ENCODE results near the gene QPCT. TPM values are rescaled to one million over a fixed set of nuclear protein-coding genes. Genes with fewer than 3 reads are reported as not detected.
A peak's percentile ranks its signal among the peaks of the same experiment; 100 is the strongest.
"Not testable (repeated sequence)": the region's sequence is repeated elsewhere in the genome, so short reads cannot be mapped to it uniquely, and the experiment has no call there.

Gene QPCT
- polyA plus RNA-seq, 5 donors, result 5.2 to 19.5 (median 7.4) TPM

- DNase-seq, result no peak
Measured at GRCh38 chr2:37356299-37356698, 11.9 kb downstream of the QPCT start.

GRCh38 chr2:37357069-37357468 lies 12.6 kb downstream of the QPCT start:
- no peak for DNase-seq

- DNase-seq, result no peak
Measured at GRCh38 chr2:37357530-37357929, 13.1 kb downstream of the QPCT start.

GRCh38 chr2:37358466-37358865 lies 14.0 kb downstream of the QPCT start:
- DNase-seq, result no peak

DNA sequence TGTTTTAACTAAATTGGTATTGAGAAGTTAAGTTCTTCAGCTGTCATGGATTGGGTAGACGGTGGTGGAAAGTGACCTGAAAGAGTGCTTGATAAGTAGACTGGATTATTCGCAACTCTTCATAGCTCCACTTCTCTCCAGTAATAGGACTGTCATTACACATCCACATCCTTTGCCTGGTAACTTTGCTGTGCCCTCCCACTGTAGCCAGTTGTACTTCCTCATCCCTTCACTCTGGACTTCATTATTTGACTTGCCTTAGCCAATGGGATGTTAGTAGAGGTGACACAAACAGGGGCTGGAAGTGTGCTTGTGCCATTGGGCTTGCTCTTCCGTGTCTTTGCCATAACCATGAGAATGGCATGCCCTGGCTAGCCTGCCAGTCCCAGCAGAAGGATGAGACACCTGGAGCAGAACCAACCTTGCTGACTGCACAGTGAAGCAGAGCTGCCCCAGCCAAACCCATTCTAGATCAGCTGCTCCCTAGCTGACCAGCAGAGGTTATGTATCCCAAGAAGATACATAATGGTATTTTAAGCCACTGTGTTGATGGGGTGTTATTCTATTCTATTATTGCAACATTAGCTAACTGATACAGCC lies 16.9 kb downstream of the QPCT start:
- no peak for DNase-seq

- DNase-seq, result no peak
Measured at GRCh38 chr2:37361994-37362698, 17.7 kb downstream of the QPCT start.

DNA sequence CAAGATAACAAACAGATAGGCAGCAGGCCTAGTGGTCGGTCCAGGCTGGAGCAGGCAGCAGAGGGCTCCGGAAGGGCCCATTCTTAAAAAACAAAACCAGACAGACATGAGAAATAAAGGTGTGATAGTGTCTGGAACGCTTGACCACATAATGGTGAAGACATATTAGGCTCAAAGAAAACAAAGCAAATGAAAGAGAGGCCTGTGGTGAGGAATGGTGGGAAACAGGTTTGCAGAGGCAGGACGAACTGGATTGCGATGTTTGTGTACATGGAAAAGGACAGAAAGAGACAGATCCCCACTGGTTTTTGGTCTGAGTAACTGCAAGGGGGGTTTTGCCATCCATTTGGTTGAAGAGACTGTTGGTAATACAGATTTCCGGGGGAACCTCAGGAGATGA lies 19.9 kb downstream of the QPCT start:
- no peak for DNase-seq

DNA sequence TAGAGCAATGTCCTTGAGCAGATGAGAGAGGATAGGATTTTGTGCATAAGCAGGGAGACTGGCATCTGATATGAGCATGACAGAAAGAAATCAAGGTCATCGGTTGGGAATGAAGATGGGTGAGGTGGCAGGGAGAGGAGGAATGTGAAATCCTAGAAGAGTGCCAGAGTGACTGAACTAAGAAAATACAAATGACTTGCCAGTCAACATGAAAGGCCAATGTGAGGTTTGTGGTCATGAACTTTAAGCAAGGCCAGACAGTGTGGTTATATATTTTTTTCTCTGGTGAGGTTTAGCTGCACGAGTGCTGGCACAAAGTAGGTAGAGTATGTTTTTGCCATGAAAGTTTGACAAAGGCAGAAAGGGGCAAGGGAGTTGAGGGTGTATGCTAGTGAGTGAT lies 21.2 kb downstream of the QPCT start:
- no peak for DNase-seq

- DNase-seq, result no peak
Measured at GRCh38 chr2:37366773-37367172, 22.3 kb downstream of the QPCT start.

GRCh38 chr2:37367310-37367709 lies 22.9 kb downstream of the QPCT start:
- DNase-seq, result no peak

DNA sequence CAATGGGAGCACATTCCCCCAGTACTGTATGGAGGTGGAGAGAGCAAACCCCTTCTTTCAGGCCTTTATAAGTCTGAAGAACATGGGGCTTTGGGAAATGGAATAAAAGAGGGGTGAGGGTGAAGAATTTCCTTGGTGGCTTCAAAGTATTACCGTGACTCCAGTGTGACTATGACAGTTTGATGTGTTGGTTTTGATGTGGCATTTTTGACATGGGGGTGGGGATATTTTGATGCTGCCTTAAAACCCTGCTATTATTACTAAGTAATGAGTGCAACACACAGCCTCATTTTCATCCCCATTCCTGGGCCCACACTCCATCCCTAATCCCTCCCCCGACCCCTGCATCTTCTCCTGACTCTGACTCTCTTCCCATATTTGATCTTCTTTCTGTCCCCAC lies 23.6 kb downstream of the QPCT start:
- no peak for DNase-seq

- no peak for DNase-seq
Measured at GRCh38 chr2:37370666-37371065, 26.2 kb downstream of the QPCT start.

- no peak for DNase-seq
Measured at GRCh38 chr2:37372000-37372399, 27.6 kb downstream of the QPCT start.

DNA sequence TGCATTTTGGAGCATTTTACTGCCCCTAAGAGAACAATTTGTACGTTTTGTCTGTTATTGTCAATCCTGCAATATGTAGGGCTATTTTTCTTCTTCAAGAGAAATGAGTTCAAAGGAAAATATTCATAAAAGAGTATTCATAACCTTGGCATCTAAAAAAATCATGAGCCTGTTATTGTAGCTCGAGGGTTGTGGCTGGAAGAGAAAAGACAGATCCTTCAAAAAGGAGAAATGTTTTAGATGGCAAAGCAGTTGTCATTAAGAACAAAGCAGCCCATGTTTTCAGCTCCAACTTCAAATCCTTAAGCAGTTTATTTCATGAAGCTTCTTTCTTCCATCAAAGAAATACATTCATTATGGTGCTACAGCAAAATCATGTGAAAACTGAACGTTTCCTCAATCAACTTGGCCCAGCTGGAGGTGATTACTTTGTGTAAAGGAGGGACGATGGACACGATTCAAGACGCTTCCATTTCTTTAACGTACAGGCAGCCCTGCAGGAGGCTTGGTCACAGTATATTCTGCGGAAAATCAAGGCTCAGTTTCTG lies 31.4 kb downstream of the QPCT start:
- DNase-seq, result no peak

DNA sequence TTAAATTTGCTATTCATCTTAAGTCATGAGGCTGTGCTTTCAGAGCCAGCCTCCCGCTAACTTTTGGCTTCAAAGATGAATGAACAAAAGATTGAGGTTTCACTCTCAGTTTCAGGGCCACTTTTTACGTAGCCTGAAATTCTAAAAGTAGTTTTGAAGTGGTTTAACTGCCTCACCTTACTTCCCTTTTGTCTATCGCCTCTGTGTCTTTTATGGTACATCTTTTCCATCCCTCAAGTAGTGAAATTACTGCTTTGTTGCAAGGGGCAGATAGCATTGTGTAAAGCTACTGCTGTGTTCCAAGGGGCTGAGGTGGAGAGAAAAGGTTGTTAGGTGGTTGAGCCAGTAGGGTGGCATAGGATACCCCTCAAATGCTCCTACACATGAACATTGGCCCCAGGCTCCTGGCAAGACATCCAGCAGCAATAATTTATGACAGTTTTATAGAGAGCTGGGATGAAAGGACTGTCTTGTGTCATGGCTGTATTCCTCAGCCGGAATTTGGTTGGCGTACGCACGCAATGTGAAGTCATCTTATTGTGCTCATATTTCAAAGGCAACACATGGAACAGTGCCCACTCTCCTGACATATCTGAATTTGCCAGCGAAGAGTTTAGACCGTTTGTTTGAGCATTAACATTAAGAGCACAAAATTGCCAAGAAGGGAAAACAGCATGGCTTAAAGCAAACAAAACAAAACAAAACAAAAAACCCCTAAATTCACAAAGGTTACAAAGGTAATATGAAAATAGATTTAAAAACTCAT lies 32.2 kb downstream of the QPCT start:
- DNase-seq, result peak; percentile 31 to 66

- peak in 1 of 2 donors; percentile 11 for DNase-seq
Measured at GRCh38 chr2:37377187-37377532, 32.7 kb downstream of the QPCT start.

DNA sequence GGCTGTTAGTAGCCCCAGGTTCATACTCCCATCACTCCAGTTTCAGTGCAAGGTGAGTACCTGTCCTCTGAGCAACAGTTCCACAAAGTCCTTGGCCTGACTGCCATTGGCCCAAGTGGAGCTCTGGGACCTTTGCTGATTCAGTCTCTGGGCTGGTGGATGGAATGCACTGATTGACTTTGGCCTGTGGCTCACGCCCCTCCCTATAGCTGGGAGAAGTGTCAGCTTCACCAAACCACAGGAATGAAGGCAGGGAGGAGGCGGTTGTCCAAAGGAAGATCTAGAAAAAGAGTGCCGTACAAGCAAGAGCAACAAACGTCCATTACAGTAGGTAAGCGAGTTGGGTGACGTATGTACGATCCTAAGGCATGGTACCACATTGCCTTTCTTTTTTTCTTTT lies 34.0 kb downstream of the QPCT start:
- no peak for DNase-seq

DNA sequence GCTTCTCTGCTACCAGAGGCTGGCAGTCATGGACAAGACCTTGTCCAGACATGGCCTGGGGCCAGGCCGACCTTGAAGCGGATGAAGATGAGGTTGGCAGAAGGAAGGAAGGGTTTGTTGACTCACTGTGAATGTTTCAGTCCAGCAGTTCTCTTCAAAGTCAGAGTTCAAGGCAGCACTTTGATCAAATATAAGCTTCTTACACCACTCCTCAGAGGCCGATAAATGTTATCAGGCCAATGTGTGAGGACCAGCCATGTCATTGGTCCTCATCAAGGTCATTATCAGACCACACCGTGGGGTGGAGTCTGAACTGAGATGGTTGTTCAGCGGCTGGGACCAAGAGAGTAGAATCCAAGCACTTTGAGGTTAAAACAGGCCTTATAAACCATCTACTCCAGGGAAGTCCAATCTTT lies 35.5 kb downstream of the QPCT start:
- no peak for DNase-seq

GRCh38 chr2:37380787-37381186 lies 36.4 kb downstream of the QPCT start:
- DNase-seq, result not testable (repeated sequence)

GRCh38 chr2:37384261-37384660 lies 39.8 kb downstream of the QPCT start:
- DNase-seq, result not testable (repeated sequence)

DNA sequence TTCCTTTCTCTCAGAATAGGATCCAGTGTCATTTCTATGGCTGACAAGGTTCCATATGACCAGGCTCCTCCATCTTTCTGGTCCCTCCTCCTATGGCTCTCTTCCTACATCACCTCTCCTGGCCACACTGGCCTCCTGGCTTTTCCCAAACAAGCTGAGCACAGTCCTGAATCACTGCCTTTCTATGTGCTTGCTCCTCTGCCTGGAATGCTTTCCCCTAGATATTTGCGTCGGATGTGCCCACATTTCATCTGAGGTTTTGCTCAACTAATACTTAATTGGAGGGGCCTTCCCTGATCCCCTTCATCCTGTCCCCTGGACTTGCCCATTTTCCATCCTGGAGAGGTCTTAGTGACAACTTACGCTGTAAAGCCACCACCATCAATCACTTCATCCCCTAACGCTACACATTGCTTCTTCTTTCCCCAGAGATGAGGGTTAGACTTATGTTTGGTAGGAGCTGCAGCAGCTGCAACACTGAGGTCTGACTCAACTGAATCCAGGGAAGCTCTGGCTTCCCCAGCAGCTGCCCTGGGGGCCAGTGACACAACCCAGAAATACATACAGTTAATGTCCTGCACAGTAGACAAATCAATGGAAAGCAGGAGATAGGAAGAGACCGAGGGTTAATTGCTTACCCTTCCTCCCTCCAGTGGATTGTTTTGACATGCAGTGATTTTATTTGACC lies 42.9 kb downstream of the QPCT start:
- no peak for DNase-seq

- DNase-seq, result no peak
Measured at GRCh38 chr2:37388074-37388473, 43.6 kb downstream of the QPCT start.

Data from right lung (tissue), 5 donors.